HepG2 (cell line): ENCODE results near the gene PCYOX1L.

ENCODE experiments used
- CTCF ChIP-seq: sonication (generic); formaldehyde crosslinking; IDR thresholded peaks from 2 replicates; pipeline ENCODE4 v1.5.0; 2020; ENCODE audit warnings: mild to moderate bottlenecking, missing genetic modification reagents, moderate library complexity
- DR1 ChIP-seq: sonication (generic); formaldehyde crosslinking; IDR thresholded peaks from 2 replicates; pipeline ENCODE4 v1.8.0; 2021; ENCODE audit warnings: mild to moderate bottlenecking, missing genetic modification reagents, inconsistent platforms
- EED ChIP-seq: sonication (generic); formaldehyde crosslinking; IDR thresholded peaks from 2 replicates; pipeline ENCODE4 v1.5.0; 2020; ENCODE audit warnings: mild to moderate bottlenecking, missing genetic modification reagents
- EZH2 ChIP-seq: conservative IDR thresholded peaks from 2 replicates; pipeline ENCODE4 v1.6.1; 2012; ENCODE audit warnings: mild to moderate bottlenecking, low read depth, low read length, moderate library complexity
- JARID2 ChIP-seq: sonication (generic); formaldehyde crosslinking; IDR thresholded peaks from 2 replicates; pipeline ENCODE4 v1.8.1; 2023; ENCODE audit warnings: missing genetic modification reagents, inconsistent platforms; ENCODE audit not compliant: insufficient replicate concordance
- PRDM4 ChIP-seq: sonication (generic); formaldehyde crosslinking; IDR thresholded peaks from 2 replicates; pipeline ENCODE4 v1.9.0; 2021; ENCODE audit warnings: missing genetic modification reagents, borderline replicate concordance
- RAD21 ChIP-seq: fragments of 450-650 bp; formaldehyde crosslinking; IDR thresholded peaks from 2 replicates; pipeline ENCODE4 v1.5.0; 2020; ENCODE audit warnings: mild to moderate bottlenecking

- TF ChIP-seq EED (CRISPR knock-in tag) (no peak), PRDM4 (CRISPR knock-in tag) (no peak), JARID2 (CRISPR knock-in tag) (no peak), RAD21 (CRISPR knock-in tag) (no peak), DR1 (CRISPR knock-in tag) (no peak), EZH2 (no peak), CTCF (CRISPR knock-in tag) (no peak)
Observed at GRCh38 chr5:149340920-149341319, 16.9 kb upstream of the PCYOX1L start.
